H1 (cell line): ENCODE results near the gene TRAK1. TPM values are rescaled to one million over a fixed set of nuclear protein-coding genes. Genes with fewer than 3 reads are reported as not detected.

ENCODE experiments used
- ASH2L ChIP-seq: fragments of 200-600, 300-600 bp; sonication (generic); IDR thresholded peaks from one replicate; pipeline ENCODE4 v1.7.1; 2017; ENCODE audit warnings: low read length
- HDAC6 ChIP-seq: IDR thresholded peaks from one replicate; pipeline ENCODE4 v1.7.1; 2012; ENCODE audit warnings: low read depth, mild to moderate bottlenecking, inconsistent platforms, low read length, moderate library complexity
- SAP30 ChIP-seq: fragments of 300-600 bp; sonication (generic); IDR thresholded peaks from 2 replicates; pipeline ENCODE4 v1.7.1; 2012; ENCODE audit warnings: low read length, moderate library complexity, mild to moderate bottlenecking, inconsistent platforms; ENCODE audit not compliant: insufficient read depth, insufficient replicate concordance
- polyA plus RNA-seq, 7 experiments: library from polyadenylated mRNA; depleted of rRNA in 3 of 7; stranded (reverse) in 5 of 7; unstranded in 2 of 7; fragments of >200 nt in 5 of 7; fragments of 200-250 nt in 2 of 7; gene quantifications; 1 replicate in 5 of 7; 2 replicates in 1 of 7; 4 replicates in 1 of 7; pipeline versions ENCODE4 v1.2.1 to v1.2.3, GENCODE V29; 2011 to 2013; ENCODE audit warnings: missing spikeins in 2 of 7, mixed read lengths in 2 of 7
- total RNA-seq: library from RNA; stranded (reverse); fragmentation: NEBNext Ultra II Directional; extraction: Animal tissue kit (Norgen Biotek cat#: 25700); gene quantifications from 2 replicates; pipeline ENCODE4 v1.2.1, GENCODE V29; 2021
- TF ChIP-seq, protein P1 (sequence below): IDR thresholded peaks from 2 replicates; pipeline ENCODE4 v1.6.1; 2012; ENCODE audit warnings: inconsistent platforms

The TRAK1 gene
- total and polyA plus RNA-seq, 2 of the 8 experiments (the other 6 are each of a cell fraction or from before 2014, with no cell fraction given) = 21.3 to 32.7 TPM

- no peak for TF ChIP-seq ASH2L
- no peak for TF ChIP-seq SAP30
- TF ChIP-seq HDAC6 = no peak
- TF ChIP-seq, protein P1, sequence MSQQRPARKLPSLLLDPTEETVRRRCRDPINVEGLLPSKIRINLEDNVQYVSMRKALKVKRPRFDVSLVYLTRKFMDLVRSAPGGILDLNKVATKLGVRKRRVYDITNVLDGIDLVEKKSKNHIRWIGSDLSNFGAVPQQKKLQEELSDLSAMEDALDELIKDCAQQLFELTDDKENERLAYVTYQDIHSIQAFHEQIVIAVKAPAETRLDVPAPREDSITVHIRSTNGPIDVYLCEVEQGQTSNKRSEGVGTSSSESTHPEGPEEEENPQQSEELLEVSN = no peak
These were observed 28.7 kb upstream of the TRAK1 start (continued) for GRCh38 chr3:42062464-42062863.
